Stomach (tissue), 9 donors: ENCODE results near the gene DPP6. TPM values are rescaled to one million over a fixed set of nuclear protein-coding genes. Genes with fewer than 3 reads are reported as not detected.
A peak's percentile ranks its signal among the peaks of the same experiment; 100 is the strongest.

Experiments
- DNase-seq, 2 donors: peaks; one replicate each; pipeline versions ENCODE4 v3.0.0 to v3.0.0-alpha.2; 2013 to 2019
- H3K27ac ChIP-seq, 5 donors: fragments of 200-600 bp in 4 of 5; sonication (generic) in 4 of 5; one replicate each; pipeline ENCODE4 v1.5.1; 2013 to 2019; ENCODE audit warnings: mild to moderate bottlenecking in 1 of 5, moderate library complexity in 1 of 5
- H3K27me3 ChIP-seq, 3 donors: fragments of 200-600 bp; sonication (generic); one replicate each; pipeline ENCODE4 v1.5.1; 2017 to 2019; ENCODE audit warnings: mixed run types in 1 of 3
- H3K36me3 ChIP-seq, 4 donors: fragments of 200-600 bp; sonication (generic); 1 replicate in 3 of 4; 2 replicates in 1 of 4; pipeline ENCODE4 v1.5.1; 2016 to 2019
- H3K4me1 ChIP-seq, 4 donors: fragments of 200-600 bp; sonication (generic); one replicate each; pipeline ENCODE4 v1.5.1; 2016 to 2019
- H3K4me3 ChIP-seq, 4 donors: fragments of 200-600 bp; sonication (generic) in 3 of 4; one replicate each; pipeline ENCODE4 v1.5.1; 2016 to 2019; ENCODE audit warnings: mild to moderate bottlenecking in 1 of 4
- H3K9me3 ChIP-seq, 4 donors: fragments of 200-600 bp; sonication (generic); one replicate each; pipeline ENCODE4 v1.5.1; 2016 to 2019
- EP300 ChIP-seq: sonication (generic); formaldehyde crosslinking; IDR thresholded peaks from one replicate; pipeline ENCODE4 v1.6.1; 2017; ENCODE audit warnings: antibody characterized with exemption
- POLR2A ChIP-seq, 4 donors: fragments of 450-650 bp; IDR thresholded peaks; one replicate each; pipeline ENCODE4 v1.6.1; 2016; ENCODE audit warnings: antibody characterized with exemption in 4 of 4, control low read depth in 2 of 4, mild to moderate bottlenecking in 1 of 4, moderate library complexity in 1 of 4
- POLR2AphosphoS5 ChIP-seq, 3 donors: sonication (generic); formaldehyde crosslinking; IDR thresholded peaks; one replicate each; pipeline ENCODE4 v1.6.1; 2016; ENCODE audit warnings: antibody characterized with exemption in 3 of 3
- WGBS, 5 donors: extraction: QIAGEN DNeasy Blood & Tissue Kit in 3 of 5; methylation state at CpG; one replicate each; pipeline versions ENCODE4 v1.1.5 to v1.1.7; 2013 to 2018; 5-methylcytosine and 5-hydroxymethylcytosine counted together
- intact Hi-C: fragments of 100-400 bp; cut with DNase I; formaldehyde crosslinking; loops from one replicate; pipeline ENCODE4 v1.15.1; 2023; ENCODE audit warnings: low total_unique reads
- polyA plus RNA-seq, 3 donors: library from polyadenylated mRNA; stranded (reverse); fragments of 200-250 nt; gene quantifications; one replicate each; pipeline ENCODE4 v1.2.3, GENCODE V29; 2013
- total RNA-seq, 5 donors: library from RNA; depleted of rRNA; stranded (reverse); fragments of >200 nt; gene quantifications; one replicate each; pipeline versions ENCODE4 v1.1.0 to v1.2.3, GENCODE V29; 2014 to 2016
- TF ChIP-seq, protein P1 (sequence below), 7 experiments: fragments of 450-650 bp in 4 of 7; fragments of 200-600 bp in 3 of 7; sonication (generic) in 3 of 7; IDR thresholded peaks; one replicate each; pipeline ENCODE4 v1.5.1; 2016 to 2019; ENCODE audit warnings: antibody characterized with exemption in 7 of 7, control low read depth in 2 of 7, mild to moderate bottlenecking in 1 of 7
- donor health status: healthy with polysubstance abuse.
- donor health status: Bipolar disorder and iron deficiency.
- donor health status: healthy.

DPP6 gene
- total and polyA plus RNA-seq, 8 donors: 0.15 to 29.8 (median 4.9) TPM

DNA sequence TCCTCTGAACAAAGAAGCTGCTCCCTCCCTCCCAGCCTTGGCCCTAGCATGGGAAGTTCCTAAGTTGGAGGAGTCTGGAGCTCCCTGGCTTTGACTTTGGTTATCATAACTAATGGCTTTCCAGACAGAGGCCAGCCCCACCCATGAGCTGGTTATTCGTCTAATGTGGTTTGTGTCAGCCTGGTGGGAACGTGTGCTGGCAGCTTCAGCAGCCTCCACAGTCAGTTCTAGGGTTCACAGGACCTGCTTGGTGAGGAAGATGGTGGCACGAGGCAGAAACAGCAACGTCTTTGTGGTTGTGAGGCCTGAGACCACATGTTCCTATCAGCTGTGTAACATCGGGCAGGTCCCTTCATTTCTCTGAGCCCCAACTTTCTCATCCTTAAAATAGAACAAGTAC lies 847.7 kb downstream of the DPP6 start:
- DNase-seq: peak in 1 of 2 donors; percentile 32
- WGBS, 5 donors: 20 to 45% (median 31%) methylated on average over 5 of the region's 5 CpGs
- Histone ChIP-seq H3K4me1 (peaks cover 20 to 30% (median 29%) of the 10 kb centered on the region in 4 donors), H3K4me3 (no peak overlapping the region), H3K9me3 (no peaks in the 10 kb centered on the region), H3K27me3 (peaks cover 0 to 12% (median 0%) of the 10 kb centered on the region in 3 donors), H3K27ac (peak overlapping the region in 3 of 5 donors; percentile 29 to 37 (median 32)), H3K36me3 (no peaks in the 10 kb centered on the region)
- TF ChIP-seq POLR2A (IDR thresholded peaks at IDR 0.05) (no peak), EP300 (no peak), POLR2AphosphoS5 (IDR thresholded peaks at IDR 0.05) (no peak)
- TF ChIP-seq, protein P1, sequence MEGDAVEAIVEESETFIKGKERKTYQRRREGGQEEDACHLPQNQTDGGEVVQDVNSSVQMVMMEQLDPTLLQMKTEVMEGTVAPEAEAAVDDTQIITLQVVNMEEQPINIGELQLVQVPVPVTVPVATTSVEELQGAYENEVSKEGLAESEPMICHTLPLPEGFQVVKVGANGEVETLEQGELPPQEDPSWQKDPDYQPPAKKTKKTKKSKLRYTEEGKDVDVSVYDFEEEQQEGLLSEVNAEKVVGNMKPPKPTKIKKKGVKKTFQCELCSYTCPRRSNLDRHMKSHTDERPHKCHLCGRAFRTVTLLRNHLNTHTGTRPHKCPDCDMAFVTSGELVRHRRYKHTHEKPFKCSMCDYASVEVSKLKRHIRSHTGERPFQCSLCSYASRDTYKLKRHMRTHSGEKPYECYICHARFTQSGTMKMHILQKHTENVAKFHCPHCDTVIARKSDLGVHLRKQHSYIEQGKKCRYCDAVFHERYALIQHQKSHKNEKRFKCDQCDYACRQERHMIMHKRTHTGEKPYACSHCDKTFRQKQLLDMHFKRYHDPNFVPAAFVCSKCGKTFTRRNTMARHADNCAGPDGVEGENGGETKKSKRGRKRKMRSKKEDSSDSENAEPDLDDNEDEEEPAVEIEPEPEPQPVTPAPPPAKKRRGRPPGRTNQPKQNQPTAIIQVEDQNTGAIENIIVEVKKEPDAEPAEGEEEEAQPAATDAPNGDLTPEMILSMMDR (IDR thresholded peaks at IDR 0.05): no peak
- intact Hi-C loops: no loop called here

DNA sequence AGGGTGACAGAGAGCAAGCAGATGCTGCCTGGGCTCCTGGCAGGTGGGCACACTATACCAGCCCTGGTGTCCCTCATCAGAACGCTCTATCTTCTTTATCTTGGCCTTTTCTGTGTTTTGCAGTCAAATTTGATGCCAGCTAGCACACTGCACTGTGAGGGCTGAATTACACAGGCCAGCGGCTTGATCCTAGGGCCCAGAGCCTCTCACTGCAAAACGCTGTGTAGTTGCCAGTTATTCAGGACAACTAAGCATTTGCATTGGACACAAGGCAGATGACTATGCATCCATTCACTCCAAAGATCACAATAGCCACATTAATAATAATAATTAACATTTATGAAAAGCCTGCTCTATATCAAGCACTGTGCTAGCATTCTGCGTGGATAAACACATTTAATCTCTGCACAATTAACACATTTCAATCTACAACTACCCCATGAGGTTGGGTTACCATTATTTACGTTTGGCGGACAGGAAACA lies 850.4 kb downstream of the DPP6 start:
- Histone ChIP-seq H3K36me3 (no peaks in the 10 kb centered on the region), H3K4me3 (no peak overlapping the region), H3K27ac (peak overlapping the region; percentile 61 to 81 (median 74)), H3K27me3 (peaks cover 0 to 12% (median 0%) of the 10 kb centered on the region in 3 donors), H3K9me3 (peaks cover 0 to 5% (median 0%) of the 10 kb centered on the region in 4 donors), H3K4me1 (peaks cover 20 to 30% (median 29%) of the 10 kb centered on the region in 4 donors)
- TF ChIP-seq, protein P1 (IDR thresholded peaks at IDR 0.05): no peak
- TF ChIP-seq POLR2AphosphoS5 (IDR thresholded peaks at IDR 0.05) (no peak), POLR2A (IDR thresholded peaks at IDR 0.05) (no peak), EP300 (no peak)
- intact Hi-C loops: no loop called here
- WGBS, 5 donors: 25 to 51% (median 40%) methylated on average over 5 to 6 of the region's 6 CpGs
- no peak for DNase-seq

DNA sequence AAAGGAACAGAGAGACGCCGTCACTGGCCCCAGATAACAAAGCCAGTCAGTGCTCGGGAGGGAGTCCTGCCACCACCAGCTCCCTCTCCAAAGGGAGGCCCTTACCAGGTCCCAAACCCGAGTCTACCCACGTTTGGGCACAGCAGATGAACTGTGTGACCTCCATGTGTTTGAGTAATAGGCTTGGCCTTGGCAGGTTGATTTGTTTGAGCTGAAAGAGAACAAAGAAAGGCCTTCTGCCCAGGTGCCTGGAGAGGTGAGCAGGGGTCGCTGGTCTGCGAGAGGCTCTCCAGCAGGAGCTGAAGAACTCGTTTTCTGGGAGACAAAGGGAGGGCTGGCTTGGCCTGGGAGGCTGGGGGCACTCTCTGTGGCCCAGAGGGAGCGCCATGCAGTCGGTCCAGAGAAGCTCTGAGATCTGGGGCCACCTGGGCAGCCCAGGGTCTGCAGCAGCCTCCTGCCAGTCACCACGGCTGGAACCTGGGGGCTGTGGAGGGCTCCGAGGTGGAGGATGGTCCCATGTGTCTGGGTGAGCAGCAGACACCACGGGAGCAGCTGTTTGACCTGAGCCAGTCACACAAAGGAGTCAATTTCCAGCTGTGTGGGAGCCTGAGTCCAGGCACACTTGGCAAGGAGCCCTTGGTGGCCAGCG lies 851.0 kb downstream of the DPP6 start:
- peaks cover 20 to 30% (median 29%) of the 10 kb centered on the region in 4 donors for H3K4me1 ChIP-seq
- intact Hi-C loops: no loop called here
- H3K4me3 ChIP-seq: no peak overlapping the region
- no peak for TF ChIP-seq POLR2A (IDR thresholded peaks at IDR 0.05)
- peak in 1 of 3 donors; percentile 53 for TF ChIP-seq POLR2AphosphoS5 (IDR thresholded peaks at IDR 0.05)
- H3K27ac ChIP-seq: peak overlapping the region; percentile 68 to 84 (median 75)
- DNase-seq: peak; percentile 71 to 85
- no peaks in the 10 kb centered on the region for H3K36me3 ChIP-seq
- WGBS, 5 donors: 13 to 46% (median 30%) methylated on average over 12 to 14 of the region's 14 CpGs
- H3K27me3 ChIP-seq: peaks cover 0 to 8% (median 0%) of the 10 kb centered on the region in 3 donors
- peaks cover 0 to 5% (median 0%) of the 10 kb centered on the region in 4 donors for H3K9me3 ChIP-seq

DNA sequence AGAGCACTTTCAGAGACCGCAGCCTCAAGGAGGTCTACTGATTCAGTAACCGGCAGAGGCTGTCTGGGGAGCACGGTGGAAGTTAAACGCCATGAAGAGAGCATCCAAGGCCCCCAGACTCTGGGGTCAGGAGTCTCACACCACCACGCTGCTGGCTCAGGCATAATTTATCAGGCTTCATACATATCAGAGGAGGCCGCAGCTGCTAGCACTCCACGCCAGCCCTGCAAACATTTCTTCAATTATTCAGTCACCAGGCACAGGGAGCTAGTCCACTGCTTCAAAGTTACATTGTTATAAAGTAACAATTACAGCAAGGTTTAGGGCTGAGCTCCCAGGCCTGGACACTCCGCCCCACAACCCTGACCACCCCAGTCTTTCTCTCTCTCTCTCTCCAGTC lies 852.9 kb downstream of the DPP6 start:
- intact Hi-C loops: no loop called here
- Histone ChIP-seq H3K4me3 (no peak overlapping the region), H3K4me1 (peaks cover 12 to 22% (median 20%) of the 10 kb centered on the region in 4 donors), H3K27me3 (peaks cover 0 to 19% (median 0%) of the 10 kb centered on the region in 3 donors), H3K27ac (peak overlapping the region in 1 of 5 donors; percentile 1), H3K9me3 (peaks cover 0 to 5% (median 0%) of the 10 kb centered on the region in 4 donors), H3K36me3 (no peaks in the 10 kb centered on the region)
- no peak for DNase-seq
- 42 to 68% (median 48%) methylated on average over 7 to 8 of the region's 8 CpGs for WGBS, 5 donors
- TF ChIP-seq, protein P1 (IDR thresholded peaks at IDR 0.05): no peak
- TF ChIP-seq EP300 (no peak), POLR2AphosphoS5 (IDR thresholded peaks at IDR 0.05) (no peak), POLR2A (IDR thresholded peaks at IDR 0.05) (no peak)

DNA sequence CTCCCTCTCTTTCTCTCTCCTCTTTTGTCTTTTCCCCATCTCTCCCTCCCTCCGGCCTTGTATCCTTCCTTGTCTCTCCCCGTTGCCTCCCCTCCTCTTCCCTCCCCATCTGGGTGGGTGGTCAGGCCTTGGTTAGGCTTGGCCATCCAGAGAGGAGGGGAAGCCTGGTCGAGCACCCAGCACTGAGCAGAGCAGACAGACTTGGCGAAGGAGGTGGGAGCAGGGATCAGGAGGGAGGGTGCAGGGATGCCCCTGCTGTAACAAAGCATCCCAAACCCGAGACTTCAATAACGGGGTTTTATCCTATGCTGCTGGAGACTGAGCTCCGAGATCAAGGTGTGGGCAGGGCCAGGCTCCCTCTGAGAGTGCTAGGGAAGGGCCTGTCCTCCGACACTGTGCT lies 853.4 kb downstream of the DPP6 start:
- no peaks in the 10 kb centered on the region for H3K36me3 ChIP-seq
- peaks cover 12 to 22% (median 19%) of the 10 kb centered on the region in 4 donors for H3K4me1 ChIP-seq
- TF ChIP-seq, protein P1 (IDR thresholded peaks at IDR 0.05): no peak
- TF ChIP-seq POLR2AphosphoS5 (IDR thresholded peaks at IDR 0.05) (no peak), POLR2A (IDR thresholded peaks at IDR 0.05) (no peak), EP300 (no peak)
- no peak overlapping the region for H3K4me3 ChIP-seq
- 70 to 81% (median 77%) methylated on average over 6 to 8 of the region's 8 CpGs for WGBS, 5 donors
- DNase-seq: no peak
- H3K27me3 ChIP-seq: peaks cover 0 to 20% (median 0%) of the 10 kb centered on the region in 3 donors
- intact Hi-C loops: no loop called here
- peaks cover 0 to 6% (median 2%) of the 10 kb centered on the region in 4 donors for H3K9me3 ChIP-seq
- H3K27ac ChIP-seq: no peak overlapping the region
